SU-DHL-6 (cell line): ENCODE data around the gene FBH1.

Source experiments
- EZH2phosphoT487 ChIP-seq: fragments of 200-600 bp; sonication (generic), shearing (Covaris generic); conservative IDR thresholded peaks from 2 replicates; pipeline ENCODE4 v1.6.1; 2018; ENCODE audit warnings: mild to moderate bottlenecking, antibody characterized with exemption, low read length, moderate library complexity, mixed read lengths
- TF ChIP-seq, protein P1 (sequence below): fragments of 200-600 bp; sonication (generic); IDR thresholded peaks from one replicate; pipeline ENCODE4 v1.5.1; 2017; ENCODE audit warnings: antibody characterized with exemption, mild to moderate bottlenecking, low read length, moderate library complexity; ENCODE audit not compliant: insufficient read depth, poor library complexity, severe bottlenecking

- TF ChIP-seq, protein P1, sequence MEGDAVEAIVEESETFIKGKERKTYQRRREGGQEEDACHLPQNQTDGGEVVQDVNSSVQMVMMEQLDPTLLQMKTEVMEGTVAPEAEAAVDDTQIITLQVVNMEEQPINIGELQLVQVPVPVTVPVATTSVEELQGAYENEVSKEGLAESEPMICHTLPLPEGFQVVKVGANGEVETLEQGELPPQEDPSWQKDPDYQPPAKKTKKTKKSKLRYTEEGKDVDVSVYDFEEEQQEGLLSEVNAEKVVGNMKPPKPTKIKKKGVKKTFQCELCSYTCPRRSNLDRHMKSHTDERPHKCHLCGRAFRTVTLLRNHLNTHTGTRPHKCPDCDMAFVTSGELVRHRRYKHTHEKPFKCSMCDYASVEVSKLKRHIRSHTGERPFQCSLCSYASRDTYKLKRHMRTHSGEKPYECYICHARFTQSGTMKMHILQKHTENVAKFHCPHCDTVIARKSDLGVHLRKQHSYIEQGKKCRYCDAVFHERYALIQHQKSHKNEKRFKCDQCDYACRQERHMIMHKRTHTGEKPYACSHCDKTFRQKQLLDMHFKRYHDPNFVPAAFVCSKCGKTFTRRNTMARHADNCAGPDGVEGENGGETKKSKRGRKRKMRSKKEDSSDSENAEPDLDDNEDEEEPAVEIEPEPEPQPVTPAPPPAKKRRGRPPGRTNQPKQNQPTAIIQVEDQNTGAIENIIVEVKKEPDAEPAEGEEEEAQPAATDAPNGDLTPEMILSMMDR, result no peak
- TF ChIP-seq EZH2phosphoT487, result no peak
These were observed 30.0 kb upstream of the FBH1 start for GRCh38 chr10:5860066-5860465.
